GM23338 (cell line): Measurements from ENCODE around the gene BLM. TPM values are rescaled to one million over a fixed set of nuclear protein-coding genes. Genes with fewer than 3 reads are reported as not detected.

ENCODE experiments used
- ATAC-seq: fragments of 200-7000 bp; cut with Tn5 transposase; 3 replicates; pipeline ENCODE4 v1.9.1; 2020
- DNase-seq: peaks from one replicate; pipeline ENCODE4 v3.0.0-alpha.2; 2015; ENCODE audit warnings: low spot score
- H2AFZ ChIP-seq: fragments of 200-600 bp; sonication (generic); 2 replicates; pipeline ENCODE4 v1.8.0; 2016; ENCODE audit warnings: antibody characterized with exemption, mild to moderate bottlenecking, moderate library complexity
- H3F3A ChIP-seq: fragments of 200-600 bp; sonication (generic); replicated peaks from 2 replicates; pipeline ENCODE4 v1.8.0; 2017; ENCODE audit warnings: antibody characterized with exemption, mixed run types, low read depth
- H3K27ac ChIP-seq: fragments of 200-600 bp; sonication (generic); 2 replicates; pipeline ENCODE4 v1.6.1; 2016; ENCODE audit warnings: low read depth
- H3K27me3 ChIP-seq: fragments of 200-600 bp; sonication (generic); 2 replicates; pipeline ENCODE4 v1.8.0; 2016; ENCODE audit warnings: mild to moderate bottlenecking, mixed run types, moderate library complexity; ENCODE audit not compliant: insufficient read depth
- H3K36me3 ChIP-seq: fragments of 200-600 bp; sonication (generic); 2 replicates; pipeline ENCODE4 v1.8.0; 2016; ENCODE audit warnings: mild to moderate bottlenecking; ENCODE audit not compliant: insufficient read depth
- H3K4me1 ChIP-seq: fragments of 200-600 bp; sonication (generic); 2 replicates; pipeline ENCODE4 v1.8.0; 2016; ENCODE audit warnings: mild to moderate bottlenecking, moderate library complexity; ENCODE audit not compliant: insufficient read depth
- H3K4me2 ChIP-seq: fragments of 200-600 bp; sonication (generic); 2 replicates; pipeline ENCODE4 v1.7.1; 2017; ENCODE audit warnings: mixed run types
- H3K4me3 ChIP-seq: fragments of 200-600 bp; sonication (generic); 2 replicates; pipeline ENCODE4 v1.6.1; 2016; ENCODE audit warnings: mixed run types
- H3K79me2 ChIP-seq: fragments of 200-600 bp; sonication (generic); replicated peaks from 2 replicates; pipeline ENCODE4 v1.8.0; 2017; ENCODE audit warnings: mild to moderate bottlenecking; ENCODE audit not compliant: insufficient read depth
- H3K9me2 ChIP-seq: fragments of 200-600 bp; sonication (generic); 2 replicates; pipeline ENCODE4 v1.8.0; 2017; ENCODE audit not compliant: insufficient read depth
- H4K20me1 ChIP-seq: fragments of 200-600 bp; sonication (generic); replicated peaks from 2 replicates; pipeline ENCODE4 v1.8.0; 2017; ENCODE audit warnings: mild to moderate bottlenecking; ENCODE audit not compliant: insufficient read depth
- H3K27ac Mint-ChIP-seq: 2 replicates; pipeline ENCODE4 v1.8.0; 2020; ENCODE audit warnings: inconsistent platforms, mild to moderate bottlenecking, moderate library complexity, mixed read lengths
- H3K27me3 Mint-ChIP-seq: 3 replicates; pipeline ENCODE4 v1.8.0; 2022; ENCODE audit warnings: low read depth, mild to moderate bottlenecking, moderate library complexity, mixed read lengths, inconsistent platforms; ENCODE audit not compliant: insufficient read depth, poor library complexity
- H3K36me3 Mint-ChIP-seq: 3 replicates; pipeline ENCODE4 v1.8.0; 2021; ENCODE audit warnings: low read depth, mild to moderate bottlenecking, inconsistent platforms, moderate library complexity, mixed read lengths
- H3K4me1 Mint-ChIP-seq: 3 replicates; pipeline ENCODE4 v1.8.0; 2020; ENCODE audit warnings: mild to moderate bottlenecking, inconsistent platforms, mixed read lengths
- H3K4me3 Mint-ChIP-seq: 3 replicates; pipeline ENCODE4 v1.8.0; 2021; ENCODE audit warnings: moderate library complexity, mild to moderate bottlenecking, inconsistent platforms, mixed read lengths
- H3K9me3 Mint-ChIP-seq: 3 replicates; pipeline ENCODE4 v1.8.0; 2020; ENCODE audit warnings: moderate library complexity, mild to moderate bottlenecking, inconsistent platforms, mixed read lengths
- CREB1 ChIP-seq: fragments of 250-450 bp; sonication (Bioruptor Pico); IDR thresholded peaks from 2 replicates; pipeline ENCODE4 v1.5.0; 2020; ENCODE audit warnings: low read depth, mild to moderate bottlenecking, moderate library complexity
- EZH2 ChIP-seq: fragments of 200-600 bp; sonication (generic); IDR thresholded peaks from one replicate; pipeline ENCODE4 v1.8.0; 2017; ENCODE audit warnings: antibody characterized with exemption, mild to moderate bottlenecking, low read depth; ENCODE audit not compliant: unreplicated experiment
- EZH2phosphoT487 ChIP-seq: fragments of 200-600 bp; sonication (generic); IDR thresholded peaks from one replicate; pipeline ENCODE4 v1.8.1; 2018; ENCODE audit warnings: antibody characterized with exemption; ENCODE audit not compliant: unreplicated experiment
- JUNB ChIP-seq: IDR thresholded peaks from one replicate; pipeline ENCODE4 v1.6.1; 2016; ENCODE audit warnings: antibody characterized with exemption; ENCODE audit not compliant: unreplicated experiment
- NANOG ChIP-seq: IDR thresholded peaks from 2 replicates; pipeline ENCODE4 v1.6.1; 2016; ENCODE audit warnings: antibody characterized with exemption, borderline replicate concordance
- STAT1 ChIP-seq: IDR thresholded peaks from one replicate; pipeline ENCODE4 v1.6.1; 2016; ENCODE audit warnings: antibody characterized with exemption; ENCODE audit not compliant: unreplicated experiment
- ZNF114 ChIP-seq: fragments of 250-450 bp; sonication (Bioruptor Pico); IDR thresholded peaks from 2 replicates; pipeline ENCODE4 v1.5.0; 2020; ENCODE audit warnings: mild to moderate bottlenecking, moderate library complexity
- ZNF331 ChIP-seq: fragments of 250-450 bp; sonication (Bioruptor Pico); IDR thresholded peaks from 2 replicates; pipeline ENCODE4 v1.5.0; 2020; ENCODE audit warnings: low read depth, mild to moderate bottlenecking, moderate library complexity
- polyA plus RNA-seq: library from polyadenylated mRNA; unstranded; fragments of >200 nt; fragmentation: Nextera tagmentation; extraction: Ambion mirVana; gene quantifications from 2 replicates; pipeline ENCODE4 v1.2.1, GENCODE V29; 2016
- total RNA-seq: library from RNA; depleted of rRNA; stranded (reverse); fragments of >200 nt; shearing (Covaris generic); gene quantifications from 2 replicates; pipeline ENCODE4 v1.2.3, GENCODE V29; 2014
- TF ChIP-seq, protein P1 (sequence below): IDR thresholded peaks from one replicate; pipeline ENCODE4 v1.6.1; 2018; ENCODE audit warnings: antibody characterized with exemption; ENCODE audit not compliant: unreplicated experiment
- TF ChIP-seq, protein P2 (sequence below), 2 experiments: fragments of 200-600 bp in 1 of 2; sonication (generic) in 1 of 2; conservative IDR thresholded peaks; 2 replicates each; pipeline versions ENCODE4 v1.5.1 to v1.6.1; 2016 to 2017; ENCODE audit warnings: antibody characterized with exemption in 2 of 2, low read depth in 2 of 2, mild to moderate bottlenecking in 2 of 2, moderate library complexity in 1 of 2

BLM gene
- total and polyA plus RNA-seq, 2 experiments from 2014 or later: 43.1 to 43.3 TPM

DNA sequence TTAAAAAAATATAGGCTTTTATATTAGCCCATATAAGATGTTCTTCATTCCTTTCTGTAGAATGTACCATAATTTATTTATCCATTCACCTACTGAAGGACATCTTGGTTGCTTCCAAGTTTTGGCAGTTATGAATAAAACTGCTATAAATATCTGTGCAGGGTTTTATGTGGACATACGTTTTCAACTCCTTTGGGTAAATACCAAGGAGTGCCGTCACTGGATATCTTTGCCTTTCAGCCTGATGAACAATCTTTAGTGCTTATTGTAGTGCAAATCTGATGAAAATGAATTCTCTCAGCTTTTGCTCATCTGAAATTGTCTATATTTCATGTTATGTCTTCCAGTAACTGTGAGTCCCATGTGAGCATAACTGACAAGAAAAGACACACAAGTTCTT, 26.6 kb upstream of the BLM start (continued):
- TF ChIP-seq ZNF114 (CRISPR knock-in tag): no peak
- TF ChIP-seq STAT1: no peak
- no peak for TF ChIP-seq EZH2
- no peak for TF ChIP-seq CREB1
- TF ChIP-seq JUNB: no peak
- TF ChIP-seq NANOG: no peak
- TF ChIP-seq ZNF331 (CRISPR knock-in tag): no peak
- TF ChIP-seq, protein P1, sequence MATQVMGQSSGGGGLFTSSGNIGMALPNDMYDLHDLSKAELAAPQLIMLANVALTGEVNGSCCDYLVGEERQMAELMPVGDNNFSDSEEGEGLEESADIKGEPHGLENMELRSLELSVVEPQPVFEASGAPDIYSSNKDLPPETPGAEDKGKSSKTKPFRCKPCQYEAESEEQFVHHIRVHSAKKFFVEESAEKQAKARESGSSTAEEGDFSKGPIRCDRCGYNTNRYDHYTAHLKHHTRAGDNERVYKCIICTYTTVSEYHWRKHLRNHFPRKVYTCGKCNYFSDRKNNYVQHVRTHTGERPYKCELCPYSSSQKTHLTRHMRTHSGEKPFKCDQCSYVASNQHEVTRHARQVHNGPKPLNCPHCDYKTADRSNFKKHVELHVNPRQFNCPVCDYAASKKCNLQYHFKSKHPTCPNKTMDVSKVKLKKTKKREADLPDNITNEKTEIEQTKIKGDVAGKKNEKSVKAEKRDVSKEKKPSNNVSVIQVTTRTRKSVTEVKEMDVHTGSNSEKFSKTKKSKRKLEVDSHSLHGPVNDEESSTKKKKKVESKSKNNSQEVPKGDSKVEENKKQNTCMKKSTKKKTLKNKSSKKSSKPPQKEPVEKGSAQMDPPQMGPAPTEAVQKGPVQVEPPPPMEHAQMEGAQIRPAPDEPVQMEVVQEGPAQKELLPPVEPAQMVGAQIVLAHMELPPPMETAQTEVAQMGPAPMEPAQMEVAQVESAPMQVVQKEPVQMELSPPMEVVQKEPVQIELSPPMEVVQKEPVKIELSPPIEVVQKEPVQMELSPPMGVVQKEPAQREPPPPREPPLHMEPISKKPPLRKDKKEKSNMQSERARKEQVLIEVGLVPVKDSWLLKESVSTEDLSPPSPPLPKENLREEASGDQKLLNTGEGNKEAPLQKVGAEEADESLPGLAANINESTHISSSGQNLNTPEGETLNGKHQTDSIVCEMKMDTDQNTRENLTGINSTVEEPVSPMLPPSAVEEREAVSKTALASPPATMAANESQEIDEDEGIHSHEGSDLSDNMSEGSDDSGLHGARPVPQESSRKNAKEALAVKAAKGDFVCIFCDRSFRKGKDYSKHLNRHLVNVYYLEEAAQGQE: no peak
- TF ChIP-seq EZH2phosphoT487: no peak

DNA sequence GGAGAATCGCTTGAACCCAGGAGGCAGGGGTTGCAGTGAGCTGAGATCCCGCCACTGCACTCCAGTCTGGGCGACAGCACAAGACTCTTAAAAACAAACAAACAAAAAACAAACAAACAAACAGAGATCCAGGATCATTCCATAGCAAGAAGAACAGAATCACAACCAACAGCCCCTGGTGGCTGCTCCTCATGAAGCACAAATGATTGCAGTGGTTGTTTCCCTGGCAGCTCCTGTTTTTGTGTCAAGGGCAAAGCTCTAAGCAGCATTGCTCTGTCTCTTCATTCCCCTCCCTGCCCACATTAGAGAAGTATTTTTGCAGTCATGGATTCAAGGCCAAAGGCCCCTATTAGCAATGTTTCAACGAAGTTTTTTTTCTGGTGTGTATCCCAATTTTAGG, 25.8 kb upstream of the BLM start:
- Mint-ChIP-seq H3K27ac (no peak overlapping the region), H3K4me1 (0 out of 3 replicates have a peak, but pooled peaks cover 2% of the 10 kb centered on the region), H3K36me3 (peaks cover 2% of the 10 kb centered on the region; the same call in 1 of the 3 replicates), H3K27me3 (peaks cover 9% of the 10 kb centered on the region), H3K4me3 (no peak overlapping the region), H3K9me3 (peaks cover 3% of the 10 kb centered on the region; the same call in 1 of the 3 replicates)
- Histone ChIP-seq H3K4me2 (no peak overlapping the region), H3K27me3 (no peaks in the 10 kb centered on the region), H3K9me2 (no peaks in the 10 kb centered on the region; the same call in 1 of the 2 replicates), H3K4me3 (no peak overlapping the region), H3K79me2 (no peaks in the 10 kb centered on the region), H3K36me3 (no peaks in the 10 kb centered on the region; the same call in 1 of the 2 replicates), H3F3A (no peaks in the 10 kb centered on the region), H3K4me1 (no peaks in the 10 kb centered on the region), H4K20me1 (no peaks in the 10 kb centered on the region), H3K27ac (no peak overlapping the region), H2AFZ (0 out of 2 replicates have a peak overlapping the region, but pooled peaks have one; percentile 20)
- DNase-seq: peak; percentile 25
- no peak for ATAC-seq
- TF ChIP-seq, protein P2, sequence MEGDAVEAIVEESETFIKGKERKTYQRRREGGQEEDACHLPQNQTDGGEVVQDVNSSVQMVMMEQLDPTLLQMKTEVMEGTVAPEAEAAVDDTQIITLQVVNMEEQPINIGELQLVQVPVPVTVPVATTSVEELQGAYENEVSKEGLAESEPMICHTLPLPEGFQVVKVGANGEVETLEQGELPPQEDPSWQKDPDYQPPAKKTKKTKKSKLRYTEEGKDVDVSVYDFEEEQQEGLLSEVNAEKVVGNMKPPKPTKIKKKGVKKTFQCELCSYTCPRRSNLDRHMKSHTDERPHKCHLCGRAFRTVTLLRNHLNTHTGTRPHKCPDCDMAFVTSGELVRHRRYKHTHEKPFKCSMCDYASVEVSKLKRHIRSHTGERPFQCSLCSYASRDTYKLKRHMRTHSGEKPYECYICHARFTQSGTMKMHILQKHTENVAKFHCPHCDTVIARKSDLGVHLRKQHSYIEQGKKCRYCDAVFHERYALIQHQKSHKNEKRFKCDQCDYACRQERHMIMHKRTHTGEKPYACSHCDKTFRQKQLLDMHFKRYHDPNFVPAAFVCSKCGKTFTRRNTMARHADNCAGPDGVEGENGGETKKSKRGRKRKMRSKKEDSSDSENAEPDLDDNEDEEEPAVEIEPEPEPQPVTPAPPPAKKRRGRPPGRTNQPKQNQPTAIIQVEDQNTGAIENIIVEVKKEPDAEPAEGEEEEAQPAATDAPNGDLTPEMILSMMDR (conservative IDR thresholded peaks at IDR 0.05; ENCODE audit: low read depth in 2 of 2): peak in 1 of 2 experiments; percentile 23; a peak in 1 of 4 replicates
- TF ChIP-seq NANOG (no peak), EZH2 (no peak)
